AG09309 (cell line): ENCODE data around the gene DDX27.

Experiments
- DNase-seq: peaks from one replicate; pipeline ENCODE4 v3.0.0-alpha.2; 2010; ENCODE audit warnings: low read depth
- H3K4me3 ChIP-seq: 2 replicates; pipeline ENCODE4 v1.5.1; 2011; ENCODE audit warnings: mild to moderate bottlenecking, low read depth, low read length, moderate library complexity; ENCODE audit not compliant: control insufficient read depth
- CTCF ChIP-seq: IDR thresholded peaks from 2 replicates; pipeline ENCODE4 v1.5.1; 2011; ENCODE audit warnings: mild to moderate bottlenecking, low read depth, low read length, inconsistent platforms; ENCODE audit not compliant: insufficient read depth, control insufficient read depth; ENCODE audit errors: missing control alignments

The DDX27 gene

GRCh38 chr20:49270177-49270576 lies 51.0 kb downstream of the DDX27 start:
- no peak overlapping the region for H3K4me3 ChIP-seq
- no peak for DNase-seq
- no peak for TF ChIP-seq CTCF

GRCh38 chr20:49270736-49271135 lies 51.5 kb downstream of the DDX27 start:
- no peak for DNase-seq
- no peak for TF ChIP-seq CTCF
- H3K4me3 ChIP-seq: no peak overlapping the region

GRCh38 chr20:49272654-49273053 lies 53.4 kb downstream of the DDX27 start:
- no peak for TF ChIP-seq CTCF
- no peak for DNase-seq
- H3K4me3 ChIP-seq: no peak overlapping the region

GRCh38 chr20:49273696-49274277 lies 54.6 kb downstream of the DDX27 start:
- H3K4me3 ChIP-seq: no peak overlapping the region
- no peak for TF ChIP-seq CTCF
- no peak for DNase-seq

- H3K4me3 ChIP-seq: no peak overlapping the region
- no peak for DNase-seq
- no peak for TF ChIP-seq CTCF
Observed at GRCh38 chr20:49275216-49275615, 56.0 kb downstream of the DDX27 start.

- TF ChIP-seq CTCF: no peak
- DNase-seq: no peak
- no peak overlapping the region for H3K4me3 ChIP-seq
Observed at GRCh38 chr20:49275636-49276035, 56.4 kb downstream of the DDX27 start.
